Fibroblast of lung (primary cell): ENCODE data around the gene RNF220. TPM values are rescaled to one million over a fixed set of nuclear protein-coding genes. Genes with fewer than 3 reads are reported as not detected.

Experiments used
- DNase-seq, 2 donors: peaks; one replicate each; pipeline versions ENCODE4 v3.0.0 to v3.0.0-alpha.2; 2010; ENCODE audit warnings: low read depth in 2 of 2
- H2AFZ ChIP-seq: 2 replicates; pipeline ENCODE4 v1.5.1; 2012; ENCODE audit warnings: low read length, control low read depth, inconsistent platforms
- H3K27ac ChIP-seq: 2 replicates; pipeline ENCODE4 v1.5.1; 2011; ENCODE audit warnings: low read length, control low read depth; ENCODE audit not compliant: insufficient read depth
- H3K27me3 ChIP-seq: 2 replicates; pipeline ENCODE4 v1.5.1; 2011; ENCODE audit warnings: mild to moderate bottlenecking, low read length; ENCODE audit not compliant: control insufficient read depth, insufficient read depth
- H3K36me3 ChIP-seq: 2 replicates; pipeline ENCODE4 v1.5.1; 2011; ENCODE audit warnings: low read length; ENCODE audit not compliant: control insufficient read depth, insufficient read depth
- H3K4me1 ChIP-seq: 2 replicates; pipeline ENCODE4 v1.5.1; 2011; ENCODE audit warnings: low read length; ENCODE audit not compliant: control insufficient read depth, insufficient read depth; ENCODE audit errors: extremely low read depth
- H3K4me2 ChIP-seq: 2 replicates; pipeline ENCODE4 v1.5.1; 2011; ENCODE audit warnings: low read length, control low read depth; ENCODE audit not compliant: insufficient read depth; ENCODE audit errors: extremely low read depth
- H3K4me3 ChIP-seq, 4 experiments: fragments of 200-600 bp in 1 of 4; sonication (generic) in 1 of 4; replicated peaks in 1 of 4; 2 replicates each; pipeline ENCODE4 v1.5.1; 2011 to 2016; ENCODE audit warnings: low read length in 4 of 4, low read depth in 3 of 4, mild to moderate bottlenecking in 3 of 4, control low read depth in 2 of 4, inconsistent platforms in 1 of 4, mixed read lengths in 1 of 4; ENCODE audit not compliant: insufficient read depth in 1 of 4; ENCODE audit errors: control extremely low read depth in 1 of 4
- H3K79me2 ChIP-seq: 2 replicates; pipeline ENCODE4 v1.5.1; 2012; ENCODE audit warnings: mild to moderate bottlenecking, low read length, inconsistent platforms; ENCODE audit not compliant: control insufficient read depth, insufficient read depth
- H3K9ac ChIP-seq: 2 replicates; pipeline ENCODE4 v1.5.1; 2011; ENCODE audit warnings: mild to moderate bottlenecking, low read length, control low read depth; ENCODE audit not compliant: insufficient read depth
- H3K9me3 ChIP-seq: 2 replicates; pipeline ENCODE4 v1.5.1; 2012; ENCODE audit warnings: low read depth, low read length; ENCODE audit not compliant: control insufficient read depth, insufficient read depth
- H4K20me1 ChIP-seq: 2 replicates; pipeline ENCODE4 v1.5.1; 2011; ENCODE audit warnings: low read length; ENCODE audit not compliant: control insufficient read depth, insufficient read depth; ENCODE audit errors: extremely low read depth
- CTCF ChIP-seq, 2 donors: IDR thresholded peaks in 1 of 2; conservative IDR thresholded peaks in 1 of 2; 1 replicate in 1 of 2; 2 replicates in 1 of 2; pipeline ENCODE4 v1.5.1; 2011 to 2012; ENCODE audit warnings: low read length in 2 of 2, control low read depth in 1 of 2, inconsistent platforms in 1 of 2, low read depth in 1 of 2, mild to moderate bottlenecking in 1 of 2
- EZH2 ChIP-seq: IDR thresholded peaks from 2 replicates; pipeline ENCODE4 v1.5.1; 2012; ENCODE audit warnings: low read length, control low read depth, mild to moderate bottlenecking; ENCODE audit errors: missing control alignments
- polyA plus RNA-seq, 2 donors: library from polyadenylated mRNA; depleted of rRNA in 1 of 2; stranded (reverse) in 1 of 2; unstranded in 1 of 2; fragments of >200 nt; gene quantifications; 2 replicates each; pipeline ENCODE4 v1.2.1, GENCODE V29; 2011 to 2012; ENCODE audit warnings: missing spikeins in 1 of 2
- total RNA-seq: library from RNA; depleted of rRNA; stranded (reverse); fragments of >200 nt; gene quantifications from 2 replicates; pipeline ENCODE4 v1.2.1, GENCODE V29; 2014

Gene RNF220
- total and polyA plus RNA-seq, 2 donors (not counting 1 experiment from before 2014, with no cell fraction given): 42.3 to 52.0 TPM

GRCh38 chr1:44630116-44630515 lies 225.1 kb downstream of the RNF220 start:
- H4K20me1 ChIP-seq: no peaks in the 10 kb centered on the region
- H3K4me3 ChIP-seq: no peak overlapping the region
- TF ChIP-seq EZH2 (no peak), CTCF (conservative IDR thresholded peaks at IDR 0.05 in 1 of 2, IDR thresholded peaks at IDR 0.05 in 1 of 2; ENCODE audit: low read depth in 1 of 2, low read length in 2 of 2) (no peak)
- no peak overlapping the region for H3K4me2 ChIP-seq
- H3K27me3 ChIP-seq: no peaks in the 10 kb centered on the region
- H3K27ac ChIP-seq: peak overlapping the region; percentile 81
- no peaks in the 10 kb centered on the region for H3K36me3 ChIP-seq
- no peaks in the 10 kb centered on the region for H3K9me3 ChIP-seq
- peaks cover 13% of the 10 kb centered on the region for H3K79me2 ChIP-seq
- no peak overlapping the region for H2AFZ ChIP-seq
- no peak overlapping the region for H3K9ac ChIP-seq
- DNase-seq: peak in 1 of 2 donors; percentile 81
- peaks cover 16% of the 10 kb centered on the region for H3K4me1 ChIP-seq

GRCh38 chr1:44631333-44631646 lies 226.2 kb downstream of the RNF220 start:
- TF ChIP-seq CTCF (conservative IDR thresholded peaks at IDR 0.05 in 1 of 2, IDR thresholded peaks at IDR 0.05 in 1 of 2; ENCODE audit: low read depth in 1 of 2, low read length in 2 of 2): no peak
- no peak for TF ChIP-seq EZH2
- H3K4me1 ChIP-seq: peaks cover 16% of the 10 kb centered on the region
- peak overlapping the region; percentile 64 for H2AFZ ChIP-seq
- H3K9me3 ChIP-seq: no peaks in the 10 kb centered on the region
- no peak for DNase-seq
- no peaks in the 10 kb centered on the region for H4K20me1 ChIP-seq
- peak overlapping the region; percentile 81 for H3K9ac ChIP-seq
- peak overlapping the region; percentile 91 for H3K27ac ChIP-seq
- no peaks in the 10 kb centered on the region for H3K27me3 ChIP-seq
- H3K4me3 ChIP-seq: peak overlapping the region; percentile 27 to 74 (median 40)
- H3K36me3 ChIP-seq: peaks cover 9% of the 10 kb centered on the region
- peak overlapping the region; percentile 69 for H3K4me2 ChIP-seq
- H3K79me2 ChIP-seq: peaks cover 15% of the 10 kb centered on the region

- Histone ChIP-seq H3K79me2 (peaks cover 15% of the 10 kb centered on the region), H3K9me3 (no peaks in the 10 kb centered on the region), H2AFZ (peak overlapping the region; percentile 64), H3K27me3 (no peaks in the 10 kb centered on the region), H4K20me1 (no peaks in the 10 kb centered on the region), H3K36me3 (peaks cover 10% of the 10 kb centered on the region), H3K4me2 (peak overlapping the region; percentile 88), H3K9ac (peak overlapping the region; percentile 81), H3K4me3 (peak overlapping the region; percentile 63 to 74 (median 70)), H3K4me1 (peaks cover 16% of the 10 kb centered on the region), H3K27ac (peak overlapping the region; percentile 91)
- peak; percentile 84 to 86 for DNase-seq
- TF ChIP-seq EZH2 (no peak), CTCF (conservative IDR thresholded peaks at IDR 0.05 in 1 of 2, IDR thresholded peaks at IDR 0.05 in 1 of 2; ENCODE audit: low read depth in 1 of 2, low read length in 2 of 2) (no peak)
Observed at GRCh38 chr1:44631647-44632539, 226.8 kb downstream of the RNF220 start.
